NK-92 (cell line): Measurements from ENCODE around the gene ENGASE.

ENCODE experiments used
- DNase-seq: peaks from one replicate; lab custom pipeline; 2025; ENCODE audit not compliant: unreplicated experiment; lab: John Stamatoyannopoulos, UW

Gene ENGASE

DNA sequence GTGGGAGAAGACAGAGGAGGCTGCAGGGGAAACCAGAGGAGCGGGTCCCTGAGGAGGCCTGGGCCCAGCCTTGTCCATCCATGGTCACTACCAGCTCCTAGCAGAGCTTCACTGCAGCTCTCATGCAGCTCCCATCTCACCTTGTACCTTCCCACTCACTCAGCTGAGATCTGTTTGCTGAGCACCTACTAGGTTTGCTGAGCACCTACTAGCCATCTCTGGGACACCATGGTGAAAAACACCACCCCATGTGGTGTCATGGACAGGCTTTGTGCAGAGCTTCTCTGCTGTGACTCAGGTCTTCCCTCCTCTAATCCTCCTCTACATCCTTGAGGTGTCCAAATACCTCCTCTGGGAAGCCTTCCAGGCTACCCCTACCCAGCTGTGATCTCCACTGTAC is 58.6 kb downstream of the ENGASE start:
- DNase-seq = no peak

DNA sequence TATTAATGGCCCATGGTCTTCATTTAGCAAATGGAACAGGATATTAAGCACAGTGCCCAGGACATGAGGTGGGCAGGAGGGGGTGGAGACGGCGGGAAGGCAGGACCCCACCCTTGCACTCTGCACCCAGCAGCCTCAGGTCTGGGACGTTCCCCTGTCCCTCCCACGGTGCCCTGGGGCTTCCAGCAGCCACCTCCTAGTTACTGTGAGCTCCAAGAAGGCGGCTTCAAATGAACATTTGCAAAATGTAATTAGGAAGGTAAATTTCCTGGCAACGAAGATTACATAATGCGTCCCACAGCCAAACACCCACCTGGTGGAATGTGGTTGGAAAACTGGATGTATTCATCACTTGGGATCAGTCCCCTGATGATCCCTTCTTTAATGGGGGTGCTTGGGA is 59.4 kb downstream of the ENGASE start:
- no peak for DNase-seq

DNA sequence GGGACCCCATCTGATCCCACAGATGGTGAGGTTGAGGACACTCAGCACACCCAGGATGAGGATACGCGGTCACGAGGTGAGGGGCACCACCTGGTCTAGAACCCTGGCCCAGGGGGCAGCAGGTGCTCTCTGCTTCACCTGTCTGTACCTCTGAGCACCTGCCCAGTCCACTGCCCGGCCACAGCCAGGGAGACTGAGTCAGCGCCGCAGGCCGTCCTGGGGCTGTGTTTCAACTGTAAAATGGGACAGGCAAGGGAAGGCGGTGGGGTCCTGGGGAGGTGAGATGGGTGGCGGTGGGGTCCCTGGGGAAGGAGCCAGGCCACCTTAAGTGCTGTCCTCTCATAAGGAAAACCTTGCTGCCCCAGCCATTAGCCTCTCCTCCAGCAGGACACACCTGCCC is 60.4 kb downstream of the ENGASE start:
- no peak for DNase-seq

DNA sequence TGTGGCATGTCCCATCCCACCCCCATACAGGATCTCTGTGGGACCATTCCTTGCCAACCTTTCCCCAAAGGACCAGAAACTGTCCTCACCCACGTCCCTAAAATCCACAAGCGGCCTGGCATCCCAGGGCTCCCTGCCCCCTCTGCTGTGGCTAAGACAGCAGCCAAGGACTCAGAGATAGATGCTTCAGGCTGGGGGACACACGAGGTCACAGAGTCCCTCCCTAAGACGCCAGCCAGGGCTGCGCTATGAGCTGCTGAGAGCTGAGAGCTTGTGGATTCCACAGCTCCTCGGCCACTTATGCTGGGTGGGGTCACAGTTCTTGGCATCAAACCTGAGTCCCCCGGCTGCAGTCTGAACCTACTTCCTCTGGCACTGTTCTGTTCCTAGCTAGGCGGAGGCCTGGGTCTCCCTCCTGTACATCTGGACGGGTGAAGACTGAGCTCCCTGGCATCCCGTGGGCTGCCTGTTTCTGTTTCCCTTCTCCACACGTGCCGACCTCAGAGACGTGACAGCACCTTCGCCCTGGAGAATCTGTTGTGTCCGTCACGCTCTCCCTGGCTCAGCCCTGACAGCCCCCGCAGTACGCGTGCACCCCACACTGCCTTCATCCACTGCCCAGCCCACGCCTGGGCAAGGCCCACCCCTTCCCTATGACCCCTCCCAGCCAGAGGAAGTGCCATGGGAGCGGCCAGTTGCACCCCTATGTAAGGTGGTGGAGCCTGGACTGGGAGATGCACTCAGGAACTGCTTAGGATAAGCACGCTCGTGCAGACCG is 61.2 kb downstream of the ENGASE start:
- DNase-seq = no peak
